Thoracic aorta (tissue), 2 donors: Measurements from ENCODE around the gene AXIN2. TPM values are rescaled to one million over a fixed set of nuclear protein-coding genes. Genes with fewer than 3 reads are reported as not detected.
A peak's percentile ranks its signal among the peaks of the same experiment; 100 is the strongest.

Source experiments
- ATAC-seq: fragments of 150-250 bp; one replicate; pipeline ENCODE4 v1.8.0; 2017; ENCODE audit warnings: low read depth; ENCODE audit not compliant: insufficient number of reproducible peaks, low FRiP score
- DNase-seq: peaks from one replicate; pipeline ENCODE4 v3.0.0-alpha.2; 2020; ENCODE audit warnings: low spot score
- H3K27ac ChIP-seq, 2 donors: fragments of 200-600 bp; sonication (generic); 1 replicate in 1 of 2; 2 replicates in 1 of 2; pipeline ENCODE4 v1.5.1; 2016; ENCODE audit warnings: mild to moderate bottlenecking in 2 of 2, moderate library complexity in 2 of 2
- H3K27me3 ChIP-seq: fragments of 200-600 bp; sonication (generic); replicated peaks from 2 replicates; pipeline ENCODE4 v1.6.0; 2016; ENCODE audit warnings: mild to moderate bottlenecking; ENCODE audit not compliant: insufficient read depth
- H3K36me3 ChIP-seq: fragments of 200-600 bp; sonication (generic); one replicate; pipeline ENCODE4 v1.5.1; 2016
- H3K4me1 ChIP-seq, 2 donors: fragments of 200-600 bp; sonication (generic); 1 replicate in 1 of 2; 2 replicates in 1 of 2; pipeline versions ENCODE4 v1.5.1 to v1.6.0; 2016; ENCODE audit warnings: low read depth in 2 of 2, mild to moderate bottlenecking in 1 of 2; ENCODE audit not compliant: control insufficient read depth in 1 of 2
- H3K4me3 ChIP-seq: fragments of 200-600 bp; sonication (generic); 2 replicates; pipeline ENCODE4 v1.5.1; 2016; ENCODE audit warnings: mild to moderate bottlenecking
- H3K9me3 ChIP-seq: fragments of 200-600 bp; sonication (generic); 2 replicates; pipeline ENCODE4 v1.5.1; 2016
- total RNA-seq, 2 donors: library from RNA; depleted of rRNA; stranded (reverse); fragments of >200 nt; gene quantifications; one replicate each; pipeline versions ENCODE4 v1.1.0 to v1.2.3, GENCODE V29; 2016
- TF ChIP-seq, protein P1 (sequence below): fragments of 200-600 bp; sonication (generic); IDR thresholded peaks from one replicate; pipeline ENCODE4 v1.5.1; 2019; ENCODE audit warnings: antibody characterized with exemption

The AXIN2 gene, protein sequence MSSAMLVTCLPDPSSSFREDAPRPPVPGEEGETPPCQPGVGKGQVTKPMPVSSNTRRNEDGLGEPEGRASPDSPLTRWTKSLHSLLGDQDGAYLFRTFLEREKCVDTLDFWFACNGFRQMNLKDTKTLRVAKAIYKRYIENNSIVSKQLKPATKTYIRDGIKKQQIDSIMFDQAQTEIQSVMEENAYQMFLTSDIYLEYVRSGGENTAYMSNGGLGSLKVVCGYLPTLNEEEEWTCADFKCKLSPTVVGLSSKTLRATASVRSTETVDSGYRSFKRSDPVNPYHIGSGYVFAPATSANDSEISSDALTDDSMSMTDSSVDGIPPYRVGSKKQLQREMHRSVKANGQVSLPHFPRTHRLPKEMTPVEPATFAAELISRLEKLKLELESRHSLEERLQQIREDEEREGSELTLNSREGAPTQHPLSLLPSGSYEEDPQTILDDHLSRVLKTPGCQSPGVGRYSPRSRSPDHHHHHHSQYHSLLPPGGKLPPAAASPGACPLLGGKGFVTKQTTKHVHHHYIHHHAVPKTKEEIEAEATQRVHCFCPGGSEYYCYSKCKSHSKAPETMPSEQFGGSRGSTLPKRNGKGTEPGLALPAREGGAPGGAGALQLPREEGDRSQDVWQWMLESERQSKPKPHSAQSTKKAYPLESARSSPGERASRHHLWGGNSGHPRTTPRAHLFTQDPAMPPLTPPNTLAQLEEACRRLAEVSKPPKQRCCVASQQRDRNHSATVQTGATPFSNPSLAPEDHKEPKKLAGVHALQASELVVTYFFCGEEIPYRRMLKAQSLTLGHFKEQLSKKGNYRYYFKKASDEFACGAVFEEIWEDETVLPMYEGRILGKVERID
- 10 to 100 TPM; 24.9 to 27.4 TPM for total RNA-seq

DNA sequence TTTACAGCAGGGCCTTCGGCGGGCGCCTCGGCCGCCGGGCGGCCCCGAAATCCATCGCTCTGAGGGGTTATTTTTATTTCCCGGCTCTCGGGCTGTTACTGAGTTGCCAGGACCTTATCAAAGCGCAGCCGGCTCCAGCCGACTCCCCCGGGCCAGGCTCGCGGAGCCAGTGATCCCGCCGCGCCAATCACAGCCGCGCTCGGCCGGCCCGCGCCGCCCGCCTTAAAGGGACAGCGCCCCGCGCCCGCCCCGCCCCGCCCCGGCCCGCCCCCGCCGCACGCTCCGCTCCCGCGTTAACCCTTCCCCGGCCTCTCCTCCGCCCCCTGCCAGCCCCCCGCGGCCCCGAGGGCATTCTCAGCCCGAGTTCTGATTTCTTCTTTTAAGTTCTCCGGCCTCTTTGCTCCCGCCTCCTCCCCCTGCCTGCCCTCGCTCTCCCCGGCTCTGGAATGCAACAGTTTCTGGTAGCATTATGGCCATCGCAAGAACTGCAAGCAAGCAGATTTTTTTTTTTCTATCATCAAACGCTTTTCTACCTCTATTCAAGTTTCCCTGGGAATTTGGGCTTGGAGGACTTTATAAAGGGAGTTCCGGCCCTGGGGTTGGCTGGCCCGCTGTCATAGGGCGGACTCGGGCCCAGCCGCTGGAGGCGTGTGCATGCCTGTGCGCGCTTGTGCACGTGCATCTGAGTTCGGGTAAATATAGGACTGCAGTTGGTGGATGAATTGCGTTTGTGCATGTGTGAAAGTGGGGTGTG is at the start of gene AXIN2:
TSS of gene AXIN2 (minus strand) at position 197 of the 754 bp plus-strand sequence. CDS start 3,028 bp downstream, outside the sequence.
- peak; percentile 66 for DNase-seq
- Histone ChIP-seq H3K36me3 (no peaks in the 10 kb centered on the region), H3K4me1 (peaks cover 15 to 37% of the 10 kb centered on the region in 2 donors), H3K27me3 (no peaks in the 10 kb centered on the region), H3K9me3 (no peaks in the 10 kb centered on the region), H3K4me3 (no peak within 1 kb of the TSS), H3K27ac (peak within 1 kb of the TSS; percentile 89 to 95)
- TF ChIP-seq, protein P1, sequence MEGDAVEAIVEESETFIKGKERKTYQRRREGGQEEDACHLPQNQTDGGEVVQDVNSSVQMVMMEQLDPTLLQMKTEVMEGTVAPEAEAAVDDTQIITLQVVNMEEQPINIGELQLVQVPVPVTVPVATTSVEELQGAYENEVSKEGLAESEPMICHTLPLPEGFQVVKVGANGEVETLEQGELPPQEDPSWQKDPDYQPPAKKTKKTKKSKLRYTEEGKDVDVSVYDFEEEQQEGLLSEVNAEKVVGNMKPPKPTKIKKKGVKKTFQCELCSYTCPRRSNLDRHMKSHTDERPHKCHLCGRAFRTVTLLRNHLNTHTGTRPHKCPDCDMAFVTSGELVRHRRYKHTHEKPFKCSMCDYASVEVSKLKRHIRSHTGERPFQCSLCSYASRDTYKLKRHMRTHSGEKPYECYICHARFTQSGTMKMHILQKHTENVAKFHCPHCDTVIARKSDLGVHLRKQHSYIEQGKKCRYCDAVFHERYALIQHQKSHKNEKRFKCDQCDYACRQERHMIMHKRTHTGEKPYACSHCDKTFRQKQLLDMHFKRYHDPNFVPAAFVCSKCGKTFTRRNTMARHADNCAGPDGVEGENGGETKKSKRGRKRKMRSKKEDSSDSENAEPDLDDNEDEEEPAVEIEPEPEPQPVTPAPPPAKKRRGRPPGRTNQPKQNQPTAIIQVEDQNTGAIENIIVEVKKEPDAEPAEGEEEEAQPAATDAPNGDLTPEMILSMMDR, result peak; percentile 49
- peak; percentile 60 for ATAC-seq

DNA sequence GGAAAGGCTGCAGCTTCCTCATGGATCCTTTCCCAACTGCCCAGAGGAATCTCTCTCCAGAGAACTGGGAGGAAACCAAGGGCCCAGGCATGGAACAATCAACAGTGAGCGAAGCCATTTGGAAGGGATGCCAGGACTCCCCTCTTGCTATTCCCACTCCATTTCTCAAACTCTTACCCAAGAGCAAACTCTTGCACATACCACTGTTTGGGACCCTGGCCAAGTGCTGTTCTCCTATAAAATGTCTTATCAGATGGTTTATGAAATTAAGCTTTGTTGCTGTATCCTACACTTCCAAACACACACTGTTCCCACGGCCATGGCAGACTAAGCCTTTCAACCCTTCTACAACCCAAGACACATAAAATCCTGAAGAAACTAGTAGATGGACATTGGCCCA is 48.3 kb upstream of the AXIN2 start:
- H3K27ac ChIP-seq, result no peak overlapping the region
- H3K4me3 ChIP-seq, result no peak overlapping the region
- no peaks in the 10 kb centered on the region for H3K36me3 ChIP-seq
- ATAC-seq, result no peak
- no peaks in the 10 kb centered on the region for H3K4me1 ChIP-seq
- H3K9me3 ChIP-seq, result no peaks in the 10 kb centered on the region
- H3K27me3 ChIP-seq, result no peaks in the 10 kb centered on the region
- no peak for DNase-seq
- TF ChIP-seq, protein P1, result no peak

DNA sequence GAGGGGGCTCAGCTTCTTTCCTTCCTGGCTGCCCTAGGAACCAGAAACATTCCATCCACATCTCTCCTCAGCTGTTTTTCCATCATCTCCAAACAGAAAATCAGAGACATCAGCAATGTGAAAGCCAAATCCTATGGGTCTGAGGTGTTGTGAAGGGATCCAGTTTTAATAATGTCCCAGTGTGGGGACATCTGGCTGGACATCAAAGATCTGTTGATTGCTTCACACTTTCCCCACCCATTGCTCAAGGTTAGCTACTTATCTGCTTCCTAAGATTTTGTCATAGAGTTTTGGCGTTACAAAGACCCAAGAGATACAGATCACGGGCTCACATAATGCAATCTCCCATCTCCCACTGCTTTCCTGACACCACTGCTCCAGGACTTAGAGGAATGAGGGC is 47.8 kb upstream of the AXIN2 start:
- no peaks in the 10 kb centered on the region for H3K36me3 ChIP-seq
- ATAC-seq, result no peak
- no peaks in the 10 kb centered on the region for H3K27me3 ChIP-seq
- H3K9me3 ChIP-seq, result no peaks in the 10 kb centered on the region
- no peak for DNase-seq
- no peak overlapping the region for H3K4me3 ChIP-seq
- H3K27ac ChIP-seq, result no peak overlapping the region
- TF ChIP-seq, protein P1, result no peak
- H3K4me1 ChIP-seq, result no peaks in the 10 kb centered on the region

DNA sequence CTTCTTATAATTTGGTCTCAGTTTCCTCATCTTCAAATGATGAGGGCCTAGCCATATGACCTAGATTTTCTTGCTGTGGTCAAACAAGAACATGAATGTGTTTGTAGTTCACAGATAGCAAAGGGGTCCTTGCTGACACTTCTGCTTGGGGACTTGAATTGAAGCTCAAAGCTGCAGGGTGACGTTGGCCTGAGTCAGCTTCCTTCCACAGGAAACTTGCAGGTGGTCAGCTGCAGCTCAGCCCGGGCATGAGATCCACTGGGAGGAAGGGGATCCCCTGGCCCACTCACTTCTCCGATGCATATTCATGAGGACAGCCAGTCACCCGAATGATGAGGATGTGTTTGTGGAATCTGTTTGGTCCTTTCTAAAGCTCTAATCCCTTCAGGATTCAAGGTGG is 42.6 kb upstream of the AXIN2 start:
- TF ChIP-seq, protein P1, result no peak
- Histone ChIP-seq H3K9me3 (no peaks in the 10 kb centered on the region), H3K27ac (no peak overlapping the region), H3K27me3 (no peaks in the 10 kb centered on the region), H3K4me1 (peaks cover 3 to 17% of the 10 kb centered on the region in 2 donors), H3K36me3 (no peaks in the 10 kb centered on the region), H3K4me3 (no peak overlapping the region)
- DNase-seq (no peak), ATAC-seq (no peak)
